IPS DF 6.9 (cell line): Measurements from ENCODE around the gene ITGB2.

Experiments
- DNase-seq: peaks from one replicate; pipeline ENCODE4 v3.0.0-alpha.2; 2013; ENCODE audit warnings: low read depth, low spot score
- H3K27ac ChIP-seq: one replicate; pipeline ENCODE4 v1.5.1; 2013; ENCODE audit warnings: low read length, control low read depth
- H3K27me3 ChIP-seq: 2 replicates; pipeline ENCODE4 v1.6.1; 2013; ENCODE audit warnings: mild to moderate bottlenecking, low read length; ENCODE audit not compliant: control insufficient read depth, insufficient read depth
- H3K36me3 ChIP-seq: 2 replicates; pipeline ENCODE4 v1.6.1; 2013; ENCODE audit warnings: low read length; ENCODE audit not compliant: control insufficient read depth, insufficient read depth
- H3K4me1 ChIP-seq: 2 replicates; pipeline ENCODE4 v1.6.1; 2013; ENCODE audit warnings: low read length; ENCODE audit not compliant: control insufficient read depth, insufficient read depth
- H3K4me3 ChIP-seq: 2 replicates; pipeline ENCODE4 v1.5.1; 2013; ENCODE audit warnings: mild to moderate bottlenecking, low read length
- H3K9me3 ChIP-seq: 2 replicates; pipeline ENCODE4 v1.6.1; 2013; ENCODE audit warnings: low read length, inconsistent platforms; ENCODE audit not compliant: control insufficient read depth, insufficient read depth
- WGBS: extraction: QIAGEN DNeasy Blood & Tissue Kit; methylation state at CpG from one replicate; pipeline ENCODE4 v1.1.7; 2013; ENCODE audit warnings: mixed read lengths, missing lambda C conversion rate; ENCODE audit not compliant: insufficient read length, insufficient coverage; 5-methylcytosine and 5-hydroxymethylcytosine counted together

ITGB2 gene

GRCh38 chr21:44871576-44872269 lies 49.0 kb downstream of the ITGB2 start:
- H3K4me1 ChIP-seq, result peaks cover 7% of the 10 kb centered on the region; the same call in 1 of the 2 replicates
- no peak overlapping the region for H3K27ac ChIP-seq
- no peak for DNase-seq
- no peaks in the 10 kb centered on the region for H3K36me3 ChIP-seq
- no peak overlapping the region; the same call in 1 of the 2 replicates for H3K4me3 ChIP-seq
- no peaks in the 10 kb centered on the region for H3K9me3 ChIP-seq
- no CpG with 5 or more reads among the region's 14 CpGs for WGBS
- H3K27me3 ChIP-seq, result peaks cover 1% of the 10 kb centered on the region; the same call in 1 of the 2 replicates

- H3K36me3 ChIP-seq, result no peaks in the 10 kb centered on the region
- no peak overlapping the region for H3K27ac ChIP-seq
- H3K4me1 ChIP-seq, result peaks cover 7% of the 10 kb centered on the region; the same call in 1 of the 2 replicates
- H3K27me3 ChIP-seq, result peaks cover 1% of the 10 kb centered on the region; the same call in 1 of the 2 replicates
- no peaks in the 10 kb centered on the region for H3K9me3 ChIP-seq
- no peak for DNase-seq
- 100% methylated on average over 1 of the region's 10 CpGs for WGBS
- H3K4me3 ChIP-seq, result no peak overlapping the region
Observed at GRCh38 chr21:44870748-44871495, 49.8 kb downstream of the ITGB2 start.

- H3K4me3 ChIP-seq, result no peak overlapping the region
Observed at GRCh38 chr21:44869781-44870747, 50.6 kb downstream of the ITGB2 start.

GRCh38 chr21:44868707-44869106 lies 52.0 kb downstream of the ITGB2 start:
- no peak overlapping the region for H3K27ac ChIP-seq

More at GRCh38 chr21:44869781-44870747, 50.6 kb downstream of the ITGB2 start:
- WGBS, result no CpG with 5 or more reads among the region's 19 CpGs
- peaks cover 1% of the 10 kb centered on the region; the same call in 1 of the 2 replicates for H3K27me3 ChIP-seq
- H3K27ac ChIP-seq, result no peak overlapping the region
- peaks cover 7% of the 10 kb centered on the region; the same call in 1 of the 2 replicates for H3K4me1 ChIP-seq
- H3K9me3 ChIP-seq, result no peaks in the 10 kb centered on the region
- DNase-seq, result no peak
- peaks cover 4% of the 10 kb centered on the region; the same call in 1 of the 2 replicates for H3K36me3 ChIP-seq

GRCh38 chr21:44867999-44868700 lies 52.5 kb downstream of the ITGB2 start:
- Histone ChIP-seq H3K9me3 (no peaks in the 10 kb centered on the region), H3K4me3 (no peak overlapping the region), H3K36me3 (peaks cover 10% of the 10 kb centered on the region), H3K27me3 (no peaks in the 10 kb centered on the region), H3K27ac (no peak overlapping the region), H3K4me1 (peaks cover 7% of the 10 kb centered on the region; the same call in 1 of the 2 replicates)
- no peak for DNase-seq
- WGBS, result no CpG with 5 or more reads among the region's 12 CpGs

More at GRCh38 chr21:44868707-44869106, 52.0 kb downstream of the ITGB2 start:
- Histone ChIP-seq H3K4me1 (peaks cover 7% of the 10 kb centered on the region; the same call in 1 of the 2 replicates), H3K27me3 (no peaks in the 10 kb centered on the region), H3K4me3 (no peak overlapping the region), H3K9me3 (no peaks in the 10 kb centered on the region), H3K36me3 (peaks cover 10% of the 10 kb centered on the region)
- no peak for DNase-seq
- WGBS, result no CpG with 5 or more reads among the region's 7 CpGs

GRCh38 chr21:44867464-44867863 lies 53.2 kb downstream of the ITGB2 start:
- WGBS, result no CpG with 5 or more reads among the region's 15 CpGs
- Histone ChIP-seq H3K36me3 (peaks cover 10% of the 10 kb centered on the region), H3K4me1 (peaks cover 7% of the 10 kb centered on the region; the same call in 1 of the 2 replicates), H3K4me3 (no peak overlapping the region), H3K27me3 (no peaks in the 10 kb centered on the region), H3K9me3 (no peaks in the 10 kb centered on the region), H3K27ac (no peak overlapping the region)
- no peak for DNase-seq

GRCh38 chr21:44866780-44867179 lies 53.9 kb downstream of the ITGB2 start:
- Histone ChIP-seq H3K9me3 (no peaks in the 10 kb centered on the region), H3K4me3 (no peak overlapping the region), H3K27me3 (no peaks in the 10 kb centered on the region), H3K36me3 (peaks cover 10% of the 10 kb centered on the region), H3K4me1 (0 out of 2 replicates have a peak, but pooled peaks cover 4% of the 10 kb centered on the region), H3K27ac (no peak overlapping the region)
- DNase-seq, result no peak
- no CpG with 5 or more reads among the region's 7 CpGs for WGBS

GRCh38 chr21:44865561-44866280 lies 55.0 kb downstream of the ITGB2 start:
- Histone ChIP-seq H3K27me3 (no peaks in the 10 kb centered on the region), H3K36me3 (peaks cover 13% of the 10 kb centered on the region), H3K9me3 (no peaks in the 10 kb centered on the region), H3K27ac (no peak overlapping the region), H3K4me3 (no peak overlapping the region), H3K4me1 (peaks cover 3% of the 10 kb centered on the region; the same call in 1 of the 2 replicates)
- DNase-seq, result no peak
- 100% methylated on average over 1 of the region's 12 CpGs for WGBS
